ENCODE results near the gene SMPD3.

Gene SMPD3

DNA sequence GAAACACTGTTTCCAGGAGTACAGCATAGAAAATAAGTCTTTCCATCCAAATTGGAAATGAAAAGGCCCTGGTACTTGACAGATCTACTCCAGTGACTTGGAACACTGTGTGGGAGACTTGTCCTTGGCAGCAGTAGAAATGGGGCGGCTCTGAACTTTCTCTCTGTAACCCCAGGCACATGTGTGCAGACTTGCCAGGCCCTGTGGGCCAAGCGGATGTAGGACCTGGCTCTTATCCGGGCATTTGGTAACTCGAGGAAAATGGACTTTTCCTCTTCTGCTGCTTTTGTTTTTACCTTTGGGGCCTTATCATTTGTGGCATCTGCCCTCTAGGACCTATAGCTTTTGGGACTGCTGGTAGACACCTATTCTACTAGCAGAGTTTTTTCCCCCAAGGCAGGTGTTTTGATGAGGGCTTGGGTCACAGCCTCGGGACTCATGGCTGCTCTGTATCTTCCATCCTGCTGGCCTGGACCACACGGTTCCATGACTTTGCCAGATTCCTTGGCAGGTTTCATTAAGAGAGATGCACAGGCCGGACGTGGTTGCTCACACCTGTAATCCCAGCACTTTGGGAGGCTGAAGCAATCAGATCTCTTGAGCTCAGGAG lies 43.5 kb downstream of the SMPD3 start:
- no peak for DNase-seq (ENCODE audit: low read depth in 2 of 2)

DNA sequence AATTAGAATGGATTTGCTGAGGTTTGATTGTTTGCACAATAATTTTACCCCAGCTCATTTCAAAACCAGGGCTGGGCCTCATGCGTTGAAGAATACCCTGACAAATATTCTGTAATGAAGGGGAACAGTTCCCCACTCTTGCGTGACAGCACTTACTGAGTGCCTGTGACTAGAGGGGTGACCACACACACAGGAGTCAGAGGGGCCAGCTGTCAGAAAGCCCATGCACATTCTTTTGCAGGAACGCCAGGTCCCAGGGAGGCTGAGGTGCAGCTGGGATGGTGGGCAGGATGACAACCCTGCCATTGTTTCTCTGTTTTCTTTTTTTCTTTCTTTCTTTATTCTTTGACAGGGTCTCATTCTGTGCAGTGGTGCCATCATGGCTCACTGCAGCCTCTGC lies 44.6 kb downstream of the SMPD3 start:
- DNase-seq (ENCODE audit: low read depth in 2 of 2): no peak

DNA sequence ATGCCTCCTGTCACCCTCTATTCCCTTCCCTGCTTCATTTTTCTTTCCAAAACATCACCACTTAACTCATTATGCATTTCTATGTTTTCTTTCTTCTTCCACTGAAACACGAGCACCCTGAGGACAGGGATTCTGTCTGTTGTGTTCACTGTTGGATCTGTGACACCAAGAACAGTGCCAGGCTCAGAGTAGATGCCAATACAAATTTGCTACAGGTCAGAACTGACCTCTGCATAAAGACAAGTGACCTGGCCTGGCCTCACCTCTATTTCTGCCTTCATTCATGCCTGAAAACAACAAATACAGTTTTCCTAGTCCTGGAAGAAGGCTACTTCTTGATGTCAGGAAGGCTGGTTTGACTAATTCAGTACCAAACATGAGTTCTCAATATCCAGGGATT lies 45.1 kb downstream of the SMPD3 start:
- no peak for DNase-seq (ENCODE audit: low read depth in 2 of 2)

DNA sequence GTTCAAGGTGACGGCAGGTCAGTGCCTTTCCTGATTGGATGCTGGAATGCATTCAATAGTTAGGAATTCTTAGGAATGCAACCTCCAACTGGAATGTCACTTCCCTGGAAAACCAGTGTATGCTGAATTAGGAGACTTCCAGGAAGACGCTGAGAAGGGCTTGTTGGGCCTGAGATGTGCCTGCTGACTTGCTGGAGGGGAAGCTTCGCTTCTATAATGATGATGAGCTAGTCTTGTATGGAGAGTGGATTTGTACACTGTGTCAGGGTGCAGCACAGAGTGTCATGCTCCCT lies 45.6 kb downstream of the SMPD3 start:
- no peak for DNase-seq (ENCODE audit: low read depth in 2 of 2)

DNA sequence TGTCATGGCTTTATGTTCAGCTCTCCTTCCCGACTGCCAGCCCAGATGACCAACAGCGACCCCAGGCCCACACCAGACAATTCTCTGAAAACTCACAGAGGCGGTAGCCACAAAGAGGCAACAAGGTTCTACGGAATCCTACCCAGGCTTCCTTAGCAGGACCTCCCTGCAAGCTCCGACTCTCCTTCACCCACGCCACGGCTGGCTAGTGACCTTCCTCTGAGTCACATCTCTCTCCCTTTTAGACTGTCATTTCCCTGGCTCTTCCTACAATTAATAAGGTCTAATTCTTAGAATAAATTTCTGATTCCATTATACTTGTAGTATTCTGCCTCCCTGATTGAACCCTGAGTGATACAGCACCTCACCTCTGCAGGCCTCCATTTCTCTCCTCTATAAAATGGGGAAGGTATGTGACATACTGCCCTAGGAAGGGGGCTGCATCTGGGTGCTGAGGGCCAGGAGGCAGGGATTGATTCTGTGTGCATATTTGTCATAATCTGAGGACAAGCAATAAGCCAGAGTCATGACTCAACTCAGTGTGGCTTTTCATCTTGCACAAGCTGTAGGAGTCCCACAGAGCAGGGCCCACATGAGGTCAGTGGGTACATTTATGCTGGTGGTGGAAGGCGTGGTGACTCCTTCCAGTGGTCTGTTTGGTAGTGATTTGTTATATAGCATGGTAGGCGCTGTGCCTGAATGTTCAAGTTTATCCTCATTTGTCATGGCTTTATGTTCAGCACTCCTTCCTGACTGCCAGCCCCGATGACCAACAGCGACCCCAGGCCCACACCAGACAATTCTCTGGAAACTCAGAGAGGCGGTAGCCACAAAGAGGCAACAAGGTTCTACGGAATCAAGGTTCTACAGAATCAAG lies 46.2 kb downstream of the SMPD3 start:
- DNase-seq (ENCODE audit: low read depth in 2 of 2): no peak

DNA sequence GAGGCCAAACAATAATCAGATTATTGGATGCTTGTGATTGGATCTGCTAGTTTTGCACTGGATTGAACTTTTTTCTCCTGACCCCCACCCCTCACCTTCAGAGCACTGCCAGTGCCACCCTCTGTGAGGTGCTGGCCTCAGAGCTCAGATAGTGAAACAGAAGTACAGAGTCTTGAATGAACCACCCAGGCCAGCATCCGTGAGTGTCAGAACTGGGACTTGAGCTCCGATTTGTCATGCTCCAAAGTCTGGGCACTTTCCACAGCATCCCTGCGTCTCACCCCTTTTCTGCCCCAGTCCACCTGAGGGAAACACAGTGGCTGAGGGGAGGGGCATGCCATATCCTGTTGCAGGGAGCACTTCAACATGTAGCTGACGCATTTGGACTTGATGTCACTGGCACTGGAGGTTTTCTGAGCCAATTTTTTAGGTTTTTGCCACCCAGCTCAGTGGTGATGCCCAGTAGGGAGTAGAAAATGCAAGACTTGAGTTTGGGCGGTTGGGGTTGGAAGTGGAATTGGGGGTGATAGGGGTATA lies 47.3 kb downstream of the SMPD3 start:
- DNase-seq (ENCODE audit: low read depth in 2 of 2): no peak

DNA sequence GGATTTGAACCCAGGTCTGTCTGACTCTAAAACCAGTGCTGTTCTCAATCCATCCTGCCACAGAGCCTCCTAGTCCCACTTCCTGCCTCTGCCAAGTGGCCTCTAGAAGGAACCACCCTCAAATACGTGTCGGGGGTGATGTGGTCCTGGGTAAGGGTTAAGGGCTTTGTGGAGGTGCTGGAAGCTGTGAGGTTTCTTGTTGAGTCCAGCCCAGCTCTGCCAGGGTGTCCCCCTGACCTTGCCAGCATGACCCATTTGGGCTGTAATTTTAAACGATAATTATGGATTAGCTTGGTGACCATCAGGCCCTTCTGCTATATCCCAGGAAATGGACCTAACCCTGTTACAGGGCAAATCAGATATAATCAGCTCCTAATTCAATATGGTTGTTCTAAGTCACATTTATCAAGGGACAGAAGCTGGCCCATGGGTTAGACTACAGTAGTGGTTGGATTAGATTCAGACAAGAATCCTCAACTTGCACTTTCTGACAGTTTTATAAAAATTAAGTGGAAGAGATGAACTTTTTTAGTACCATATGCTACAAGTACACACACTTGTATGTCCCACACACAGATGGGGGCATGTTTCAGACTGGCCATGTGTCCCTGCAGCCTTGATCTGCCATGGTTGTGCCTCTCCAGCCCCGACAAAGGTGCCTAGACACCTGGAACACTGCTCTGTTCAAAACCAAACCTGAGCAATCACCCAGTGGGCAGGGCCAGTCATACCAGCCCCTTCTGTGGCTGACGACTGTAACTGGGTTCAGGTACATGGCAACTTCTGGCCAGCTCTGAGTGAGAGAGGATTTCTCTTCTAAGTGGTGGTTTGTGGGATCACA lies 48.0 kb downstream of the SMPD3 start:
- DNase-seq (ENCODE audit: low read depth in 2 of 2): no peak

DNA sequence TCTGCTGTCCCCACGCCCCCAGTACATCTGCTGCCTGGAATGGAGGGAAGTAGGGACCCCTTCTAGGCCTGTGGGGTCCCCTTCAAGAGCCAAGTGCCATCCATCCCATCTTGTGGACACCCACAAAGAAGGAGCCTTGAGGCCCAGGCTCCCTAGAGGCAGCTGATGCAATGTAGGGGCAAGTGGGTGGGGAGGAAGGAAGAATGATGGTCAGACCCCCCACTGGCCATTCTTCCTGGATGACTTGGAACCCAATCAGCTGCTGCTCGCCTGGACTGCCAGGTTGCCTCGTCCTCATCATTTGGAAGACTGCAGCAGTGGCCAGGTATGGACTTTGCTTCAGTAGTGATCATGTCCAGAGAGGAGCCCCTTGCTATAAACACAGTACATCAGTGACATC lies 48.9 kb downstream of the SMPD3 start:
- no peak for DNase-seq (ENCODE audit: low read depth in 2 of 2)

DNA sequence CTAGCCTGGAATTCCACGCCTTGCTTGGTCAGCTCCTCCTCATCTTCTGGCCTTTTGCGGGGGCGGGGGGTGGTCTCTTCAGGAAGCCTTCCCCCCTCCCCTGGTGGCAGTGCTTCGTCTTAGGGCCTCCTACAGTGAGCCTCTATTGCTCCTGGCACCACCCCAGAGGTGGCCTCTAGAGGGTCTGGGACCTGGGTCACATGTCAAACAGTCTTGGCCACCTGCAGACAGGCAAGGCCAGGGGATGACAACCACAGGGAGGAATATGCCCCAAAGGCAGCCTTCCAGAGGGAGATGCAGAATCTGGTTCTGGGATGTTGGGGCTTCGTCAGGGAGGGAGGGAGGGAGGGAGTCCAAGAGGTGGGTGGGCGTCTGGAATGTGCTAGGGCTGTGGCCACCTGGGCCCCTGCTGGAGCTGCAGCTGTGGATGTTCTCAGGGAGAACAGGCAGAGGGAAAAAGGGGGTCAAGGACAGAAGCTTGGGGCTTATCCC lies 50.6 kb downstream of the SMPD3 start:
- no peak for DNase-seq (ENCODE audit: low read depth in 2 of 2)

DNA sequence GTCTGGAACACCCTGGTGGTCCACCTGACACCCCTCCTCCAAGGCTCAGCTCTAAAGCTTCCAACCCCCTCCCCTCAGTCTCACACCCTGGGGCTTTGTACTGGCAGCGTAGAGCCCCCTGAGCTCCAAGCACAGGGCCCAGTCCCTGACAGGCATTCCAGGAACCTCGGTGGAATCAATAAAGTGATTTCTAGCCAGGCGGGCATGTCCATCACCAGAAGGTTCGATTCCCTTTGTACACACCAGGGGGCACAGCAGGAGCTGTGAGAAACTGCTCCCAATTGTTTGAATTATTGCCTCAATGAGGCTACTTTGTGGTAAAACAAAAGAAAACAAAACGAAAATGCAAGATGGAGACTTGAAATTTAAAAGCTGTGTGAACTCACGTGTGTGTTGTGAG lies 51.8 kb downstream of the SMPD3 start:
- DNase-seq (ENCODE audit: low read depth in 2 of 2): peak; percentile 11 to 38

DNA sequence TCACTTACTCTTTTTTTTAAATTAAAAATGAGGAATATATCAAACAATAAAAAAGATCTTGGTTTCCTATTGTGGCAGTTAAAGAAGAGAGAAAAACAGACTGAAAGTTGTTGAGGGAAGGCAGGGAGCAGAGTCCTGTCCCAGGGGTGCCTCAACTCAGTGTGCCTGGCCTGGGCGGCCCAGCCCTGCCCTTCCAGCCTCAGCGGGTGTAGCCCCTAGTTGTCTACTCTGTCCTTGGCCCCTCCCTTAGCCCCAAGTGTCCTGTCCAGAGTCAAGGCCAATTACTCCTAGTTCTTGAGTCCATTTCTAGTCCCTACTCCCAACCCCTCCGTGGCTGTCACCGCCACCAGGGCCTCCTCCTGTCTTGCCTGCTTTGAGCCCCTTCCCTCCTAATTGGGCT lies 52.5 kb downstream of the SMPD3 start:
- DNase-seq (ENCODE audit: low read depth in 2 of 2): no peak

DNA sequence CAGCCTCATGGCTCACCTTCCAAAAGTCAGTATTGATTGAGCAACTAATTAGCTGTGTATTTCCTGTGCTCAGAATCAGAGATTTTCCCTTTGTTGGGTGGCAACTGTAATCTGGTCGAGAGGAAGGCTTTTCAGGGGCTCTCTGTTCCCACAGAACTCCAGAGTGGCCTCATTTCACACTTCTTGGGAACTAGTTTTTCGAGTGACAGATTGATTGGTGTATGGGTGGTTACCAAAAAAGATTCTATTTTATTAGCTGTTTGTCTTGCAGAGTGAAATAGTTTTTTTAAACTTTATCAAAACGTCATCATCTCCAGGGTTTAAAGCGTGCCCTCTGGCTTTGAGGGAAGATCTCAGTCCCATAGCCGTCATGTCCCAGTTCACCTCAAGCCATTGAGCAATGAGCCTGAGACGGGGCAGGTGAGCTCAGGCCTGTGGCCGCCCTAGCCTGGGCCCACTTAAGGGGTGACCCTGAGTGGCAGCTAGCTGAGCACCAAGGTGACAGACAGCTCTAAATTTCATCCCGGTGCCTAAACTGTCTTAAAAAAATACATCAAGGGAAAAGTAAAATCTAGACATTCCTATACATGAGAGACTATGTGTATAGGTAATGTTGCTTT lies 53.0 kb downstream of the SMPD3 start:
- DNase-seq (ENCODE audit: low read depth in 2 of 2): no peak

DNA sequence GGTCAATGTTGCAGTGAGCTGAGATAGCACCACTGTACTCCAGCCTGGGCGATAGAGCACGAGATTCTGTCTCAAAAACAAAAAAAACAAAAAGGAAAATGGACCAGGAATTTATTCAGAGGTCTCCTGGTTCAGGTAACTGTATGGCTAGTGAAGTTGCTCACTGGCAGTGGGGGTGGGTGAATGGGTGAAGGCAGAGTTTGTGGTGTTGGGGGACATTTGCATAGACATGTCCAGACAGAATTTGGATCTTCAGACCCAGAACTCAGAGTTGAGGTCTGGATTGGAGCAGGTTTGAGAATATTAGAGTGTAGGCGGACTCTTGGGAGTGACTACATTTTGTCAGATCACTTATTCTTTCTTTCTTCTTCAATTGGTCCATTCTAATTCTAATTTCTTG lies 55.0 kb downstream of the SMPD3 start:
- no peak for DNase-seq (ENCODE audit: low read depth in 2 of 2)

DNA sequence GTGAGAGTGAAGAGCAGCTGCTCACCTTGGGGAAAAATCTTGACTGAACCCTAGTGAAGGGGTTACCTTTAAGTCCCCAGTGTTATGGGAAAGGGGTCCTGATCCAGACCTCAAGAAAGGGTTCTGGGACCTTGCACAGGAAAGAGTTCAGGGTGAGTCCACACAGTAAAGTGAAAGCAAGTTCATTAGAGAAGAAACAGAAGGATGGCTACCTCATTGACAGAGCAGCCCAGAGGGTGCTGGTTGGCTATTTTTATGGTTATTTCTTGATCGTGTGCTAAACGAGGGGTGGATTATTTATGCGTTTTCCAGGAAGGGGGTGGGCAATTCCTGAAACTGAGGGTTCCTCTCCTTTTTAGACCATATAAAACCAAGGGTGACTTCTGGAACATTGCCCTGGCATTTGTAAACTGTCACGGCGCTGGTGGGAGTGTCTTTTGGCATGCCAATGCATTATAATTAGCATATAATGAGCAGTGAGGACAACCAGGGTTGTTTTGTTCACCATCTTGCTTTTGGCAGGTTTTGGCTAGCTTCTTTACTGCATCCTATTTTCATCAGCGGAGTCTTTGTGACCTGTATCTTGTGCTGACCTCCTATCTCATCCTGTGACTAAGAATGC lies 58.4 kb downstream of the SMPD3 start:
- DNase-seq (ENCODE audit: low read depth in 2 of 2): no peak

DNA sequence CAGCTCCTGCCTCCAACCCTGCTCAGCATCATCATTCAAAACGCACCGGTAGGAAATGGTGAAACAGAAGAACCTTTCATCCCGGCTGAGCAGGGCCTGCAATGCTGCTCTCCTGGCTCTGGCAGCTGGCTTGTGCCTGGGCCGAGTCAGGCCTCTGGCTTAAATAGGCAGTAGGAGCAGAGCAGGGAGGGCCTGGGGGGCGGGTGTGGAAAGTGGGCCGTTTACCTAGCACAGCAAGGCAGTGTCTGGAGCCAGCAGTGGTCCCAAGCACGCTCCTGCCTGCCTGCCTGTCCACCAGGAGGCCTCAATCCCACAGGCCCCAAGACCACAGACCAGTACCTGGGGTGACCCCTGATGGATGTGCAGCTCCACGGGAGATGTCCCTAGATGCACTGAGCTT lies 59.3 kb downstream of the SMPD3 start:
- no peak for DNase-seq (ENCODE audit: low read depth in 2 of 2)

DNA sequence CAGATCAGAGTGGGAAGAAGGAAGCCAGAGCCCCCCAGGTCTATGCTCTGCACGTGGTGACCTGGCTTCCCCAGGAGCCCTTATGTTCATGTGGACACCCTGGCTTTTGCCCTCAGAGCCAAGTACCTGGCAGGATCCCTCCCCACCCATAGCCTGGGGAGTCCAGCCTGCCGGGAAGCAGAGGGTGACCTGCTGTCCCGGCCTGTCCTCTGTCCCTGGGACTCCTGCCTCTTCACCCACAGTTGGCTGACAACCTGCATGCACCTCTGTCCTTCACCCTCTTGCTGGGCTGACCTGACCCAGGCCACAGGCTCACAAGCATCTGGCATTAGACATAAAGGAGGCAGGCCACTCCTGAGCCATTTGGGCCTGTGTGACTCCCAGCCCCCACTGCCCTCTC lies 60.2 kb downstream of the SMPD3 start:
- DNase-seq (ENCODE audit: low read depth in 2 of 2): no peak

DNA sequence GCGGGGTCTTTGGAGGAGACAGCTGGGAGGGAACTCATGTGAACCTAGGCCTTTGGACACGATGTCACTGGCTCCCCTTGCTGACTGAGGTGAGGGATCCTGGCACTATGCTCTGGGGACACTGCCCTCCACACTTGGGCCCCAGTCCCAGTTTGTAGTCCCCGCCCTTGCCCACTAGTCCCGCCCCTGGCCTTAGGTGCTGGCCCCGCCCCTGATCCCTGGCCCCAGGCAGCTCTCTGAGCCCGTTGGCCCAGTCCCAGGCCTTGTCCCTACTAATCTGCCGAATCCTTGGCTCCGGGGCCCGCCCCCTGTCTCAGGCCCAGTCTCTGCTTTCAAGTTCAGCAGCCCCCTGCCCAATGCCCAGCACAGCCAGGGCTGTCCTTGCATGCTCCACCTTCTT lies 61.0 kb downstream of the SMPD3 start:
- no peak for DNase-seq (ENCODE audit: low read depth in 2 of 2)

DNA sequence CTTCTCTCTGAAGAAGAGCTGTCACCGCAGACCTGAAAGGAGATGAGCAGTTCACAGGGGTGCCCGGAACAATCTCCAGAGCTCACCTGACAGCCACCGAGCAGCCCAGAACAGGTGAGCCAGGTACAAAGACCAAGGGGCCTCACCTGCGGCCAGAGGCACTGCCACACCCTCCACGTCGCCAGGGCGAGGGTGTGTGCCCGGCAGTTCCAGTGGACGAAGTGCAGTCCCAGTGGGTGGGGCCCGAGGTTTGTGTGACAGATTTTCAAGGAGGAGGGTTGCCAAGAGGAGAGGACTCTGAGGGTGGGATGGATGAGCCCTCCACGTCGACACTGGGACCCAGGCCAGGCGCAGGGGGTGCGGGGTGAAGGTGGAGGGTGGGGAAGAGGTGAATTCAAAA lies 61.7 kb downstream of the SMPD3 start:
- DNase-seq (ENCODE audit: low read depth in 2 of 2): no peak

DNA sequence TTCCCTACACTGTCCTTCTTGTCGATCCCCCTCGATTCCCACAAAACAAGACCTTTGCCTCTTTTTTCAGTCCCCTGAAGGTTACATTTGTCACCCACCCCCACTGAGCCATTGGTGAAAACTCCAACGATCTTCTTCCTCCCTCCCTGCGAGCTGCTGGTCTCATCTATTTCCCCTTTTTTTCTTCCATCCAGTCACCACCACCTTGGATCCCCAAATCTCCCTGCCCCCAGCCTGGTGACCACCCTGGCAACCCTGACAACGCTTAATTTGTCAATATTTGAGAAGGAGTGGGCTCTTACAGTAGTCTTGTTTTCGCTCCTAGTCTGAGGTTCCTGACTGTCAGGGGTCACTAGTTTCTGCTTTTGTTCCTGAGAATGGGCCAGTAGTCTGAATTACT lies 62.9 kb downstream of the SMPD3 start:
- no peak for DNase-seq (ENCODE audit: low read depth in 2 of 2)

DNA sequence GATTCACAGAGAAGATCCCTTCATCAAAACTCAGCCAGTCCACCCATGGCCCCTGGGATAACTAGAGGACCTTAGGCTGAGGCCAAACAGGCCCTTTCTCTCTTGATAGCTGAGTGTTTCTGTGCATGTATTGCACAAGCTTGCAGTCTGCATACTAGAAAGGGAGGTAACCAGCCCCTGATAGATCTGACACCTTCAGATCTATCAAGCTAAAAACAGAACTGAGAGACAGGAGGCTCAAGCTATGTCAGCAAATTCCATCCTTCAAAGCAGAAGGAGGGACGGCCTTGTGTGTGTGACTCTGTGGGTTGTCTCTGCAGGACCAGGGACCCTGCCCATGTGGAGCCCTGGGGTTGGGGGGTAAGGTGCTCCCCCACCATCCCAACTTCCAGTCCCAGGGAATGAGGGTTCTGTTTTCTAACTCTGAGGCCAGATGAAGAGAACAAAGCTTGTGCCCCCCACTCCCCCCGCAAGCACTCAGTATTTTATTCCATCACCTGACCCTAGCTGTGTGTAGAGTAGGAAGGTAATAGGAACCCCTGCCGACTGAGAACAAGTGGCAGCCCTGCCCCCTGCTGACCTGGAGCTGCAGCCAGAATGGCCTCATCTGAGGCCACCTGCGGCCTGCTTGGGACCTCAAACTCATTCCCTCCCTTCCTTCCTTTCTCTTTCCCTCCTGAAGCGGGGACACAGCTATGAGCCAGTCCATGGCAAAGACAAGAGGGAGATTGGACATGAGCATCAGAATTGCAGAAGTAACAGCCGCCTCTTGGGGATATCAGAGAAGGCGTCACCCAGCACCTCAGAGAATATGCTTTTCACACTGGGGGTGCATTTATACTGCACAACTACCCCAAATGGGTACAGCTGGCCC lies 63.8 kb downstream of the SMPD3 start:
- DNase-seq (ENCODE audit: low read depth in 2 of 2): no peak

DNA sequence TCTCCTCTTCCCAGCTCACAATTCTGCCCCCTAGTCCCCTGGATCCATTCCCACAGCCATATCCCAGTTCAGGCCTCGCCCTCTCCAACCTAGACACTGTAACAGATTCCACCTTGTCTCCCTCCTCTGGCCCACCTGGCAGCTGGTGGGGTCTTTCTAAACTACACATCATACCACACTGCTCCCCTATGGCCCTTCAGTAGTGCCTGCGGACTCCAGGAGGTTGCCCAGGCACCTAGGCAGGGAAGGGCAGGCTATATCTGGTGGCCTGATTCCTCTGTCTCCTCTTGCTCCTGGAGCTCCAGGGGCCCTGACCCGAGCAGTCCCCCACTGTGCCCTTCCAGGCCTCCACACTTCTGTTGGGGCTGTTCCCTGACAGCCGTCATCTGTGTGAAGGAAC lies 64.5 kb downstream of the SMPD3 start:
- DNase-seq (ENCODE audit: low read depth in 2 of 2): no peak

Measured in stimulated activated CD4-positive, alpha-beta T cell treated with anti-CD3 and anti-CD28 coated beads, Interleukin-1b, Interleukin-23, amount 100 ng/mL, for 4 hours (primary cell).